A549 treated with AZD9567 at 1 μM for 4 hours (cell line): ENCODE results near the gene AK4. TPM values are rescaled to one million over a fixed set of nuclear protein-coding genes. Genes with fewer than 3 reads are reported as not detected.

Source experiments
- total RNA-seq: library from RNA; stranded (reverse); fragments of 200-300 nt; extraction: Qiagen RNA extraction; gene quantifications from 5 replicates; pipeline ENCODE4 v1.2.3, GENCODE V29; 2022; ENCODE audit not compliant: insufficient read depth

AK4 gene
- total RNA-seq, result 26.0 to 35.7 TPM (median 28.8 TPM) in 5 replicates

GRCh38 chr1:65148178-65148547 lies at the start of gene AK4:
TSS of gene AK4 (plus strand) at chr1:65148203. CDS start at chr1:65148408, 205 bp downstream.

Other genes starting within 250 kb of the AK4 start
- gene JAK1, start 181.7 kb upstream of the AK4 start, total RNA-seq, result 150 to 193 TPM (median 172 TPM) in 5 replicates
- gene DNAJC6, start 161.3 kb downstream of the AK4 start, total RNA-seq, result 6.1 to 8.5 TPM (median 7.2 TPM) in 5 replicates